Mucosa of stomach (tissue), 1 donor: Measurements from ENCODE around the gene GOLGB1.
"Not testable (repeated sequence)": the region's sequence is repeated elsewhere in the genome, so short reads cannot be mapped to it uniquely, and the experiment has no call there.

Experiments used
- H3K27me3 ChIP-seq: one replicate; pipeline ENCODE4 v1.7.0; 2013; ENCODE audit warnings: mild to moderate bottlenecking, low read length; ENCODE audit not compliant: control insufficient read depth, insufficient read depth
- H3K36me3 ChIP-seq: one replicate; pipeline ENCODE4 v1.7.0; 2013; ENCODE audit warnings: low read length; ENCODE audit not compliant: control insufficient read depth, insufficient read depth
- H3K4me1 ChIP-seq: one replicate; pipeline ENCODE4 v1.7.0; 2013; ENCODE audit warnings: mild to moderate bottlenecking, low read length; ENCODE audit not compliant: control insufficient read depth, insufficient read depth
- H3K4me3 ChIP-seq: one replicate; pipeline ENCODE4 v1.7.0; 2013; ENCODE audit warnings: low read length
- H3K9ac ChIP-seq: one replicate; pipeline ENCODE4 v1.7.0; 2013; ENCODE audit warnings: mild to moderate bottlenecking, low read length, moderate library complexity
- H3K9me3 ChIP-seq: one replicate; pipeline ENCODE4 v1.7.0; 2013; ENCODE audit warnings: mild to moderate bottlenecking, low read length, moderate library complexity; ENCODE audit not compliant: control insufficient read depth
- donor health status: Pancreatic carcinoma.

The GOLGB1 gene

GRCh38 chr3:121707531-121708273 is 41.8 kb downstream of the GOLGB1 start:
- Histone ChIP-seq H3K27me3 (no peaks in the 10 kb centered on the region), H3K9ac (no peak overlapping the region), H3K9me3 (no peaks in the 10 kb centered on the region), H3K4me1 (no peaks in the 10 kb centered on the region), H3K36me3 (no peaks in the 10 kb centered on the region), H3K4me3 (no peak overlapping the region)

- no peak overlapping the region for H3K9ac ChIP-seq
- H3K27me3 ChIP-seq = no peaks in the 10 kb centered on the region
- H3K36me3 ChIP-seq = no peaks in the 10 kb centered on the region
- no peak overlapping the region for H3K4me3 ChIP-seq
- H3K9me3 ChIP-seq = no peaks in the 10 kb centered on the region
- no peaks in the 10 kb centered on the region for H3K4me1 ChIP-seq
Measured at GRCh38 chr3:121705541-121705940, 44.0 kb downstream of the GOLGB1 start.

- H3K4me3 ChIP-seq = no peak overlapping the region
- no peaks in the 10 kb centered on the region for H3K4me1 ChIP-seq
- H3K9me3 ChIP-seq = no peaks in the 10 kb centered on the region
- H3K36me3 ChIP-seq = no peaks in the 10 kb centered on the region
- no peaks in the 10 kb centered on the region for H3K27me3 ChIP-seq
- no peak overlapping the region for H3K9ac ChIP-seq
Measured at GRCh38 chr3:121703973-121704372, 45.6 kb downstream of the GOLGB1 start.

- no peaks in the 10 kb centered on the region for H3K36me3 ChIP-seq
- no peaks in the 10 kb centered on the region for H3K9me3 ChIP-seq
- no peak overlapping the region for H3K4me3 ChIP-seq
- H3K4me1 ChIP-seq = no peaks in the 10 kb centered on the region
- no peaks in the 10 kb centered on the region for H3K27me3 ChIP-seq
- no peak overlapping the region for H3K9ac ChIP-seq
Measured at GRCh38 chr3:121698901-121699300, 50.6 kb downstream of the GOLGB1 start.

GRCh38 chr3:121698476-121698875 is 51.1 kb downstream of the GOLGB1 start:
- H3K4me3 ChIP-seq = no peak overlapping the region
- no peak overlapping the region for H3K9ac ChIP-seq
- H3K36me3 ChIP-seq = no peaks in the 10 kb centered on the region
- no peaks in the 10 kb centered on the region for H3K27me3 ChIP-seq
- no peaks in the 10 kb centered on the region for H3K4me1 ChIP-seq
- H3K9me3 ChIP-seq = no peaks in the 10 kb centered on the region

GRCh38 chr3:121696186-121696585 is 53.4 kb downstream of the GOLGB1 start:
- no peak overlapping the region for H3K9ac ChIP-seq
- no peaks in the 10 kb centered on the region for H3K36me3 ChIP-seq
- H3K4me1 ChIP-seq = no peaks in the 10 kb centered on the region
- H3K9me3 ChIP-seq = no peaks in the 10 kb centered on the region
- H3K27me3 ChIP-seq = no peaks in the 10 kb centered on the region
- H3K4me3 ChIP-seq = no peak overlapping the region

GRCh38 chr3:121692010-121692699 is 57.4 kb downstream of the GOLGB1 start:
- Histone ChIP-seq H3K4me1 (no peaks in the 10 kb centered on the region), H3K27me3 (no peaks in the 10 kb centered on the region), H3K4me3 (no peak overlapping the region), H3K36me3 (no peaks in the 10 kb centered on the region), H3K9me3 (no peaks in the 10 kb centered on the region), H3K9ac (no peak overlapping the region)

- Histone ChIP-seq H3K27me3 (no peaks in the 10 kb centered on the region), H3K4me3 (no peak overlapping the region), H3K36me3 (no peaks in the 10 kb centered on the region), H3K9me3 (no peaks in the 10 kb centered on the region), H3K9ac (no peak overlapping the region), H3K4me1 (no peaks in the 10 kb centered on the region)
Measured at GRCh38 chr3:121690777-121691405, 58.6 kb downstream of the GOLGB1 start.

GRCh38 chr3:121688747-121689146 is 60.8 kb downstream of the GOLGB1 start:
- H3K36me3 ChIP-seq, H3K9me3 ChIP-seq, H3K4me1 ChIP-seq, H3K9ac ChIP-seq, H3K27me3 ChIP-seq, H3K4me3 ChIP-seq: not testable (repeated sequence)

GRCh38 chr3:121681792-121682191 is 67.7 kb downstream of the GOLGB1 start:
- H3K9me3 ChIP-seq = no peaks in the 10 kb centered on the region
- no peak overlapping the region for H3K9ac ChIP-seq
- H3K4me3 ChIP-seq = no peak overlapping the region
- H3K27me3 ChIP-seq = no peaks in the 10 kb centered on the region
- H3K36me3 ChIP-seq = peaks cover 4% of the 10 kb centered on the region
- no peaks in the 10 kb centered on the region for H3K4me1 ChIP-seq

- Histone ChIP-seq H3K27me3 (no peaks in the 10 kb centered on the region), H3K4me3 (no peak overlapping the region), H3K9me3 (no peaks in the 10 kb centered on the region), H3K36me3 (peaks cover 9% of the 10 kb centered on the region), H3K9ac (no peak overlapping the region), H3K4me1 (no peaks in the 10 kb centered on the region)
Measured at GRCh38 chr3:121677141-121677540, 72.4 kb downstream of the GOLGB1 start.

- Histone ChIP-seq H3K36me3 (peaks cover under 1% of the 10 kb centered on the region), H3K9me3 (no peaks in the 10 kb centered on the region)
Measured at GRCh38 chr3:121670676-121671075, 78.9 kb downstream of the GOLGB1 start.

More at GRCh38 chr3:121670676-121671075, 78.9 kb downstream of the GOLGB1 start:
- H3K4me3 ChIP-seq = no peak overlapping the region
- H3K9ac ChIP-seq = no peak overlapping the region
- no peaks in the 10 kb centered on the region for H3K27me3 ChIP-seq
- H3K4me1 ChIP-seq = no peaks in the 10 kb centered on the region
